K562 (cell line): ENCODE measurements around the gene CCNO. TPM values are rescaled to one million over a fixed set of nuclear protein-coding genes. Genes with fewer than 3 reads are reported as not detected.

Experiments used
- ATAC-seq: fragments of 200-7000 bp; cut with Tn5 transposase; 3 replicates; pipeline ENCODE4 v1.9.1; 2020; ENCODE audit warnings: moderate library complexity
- BruUV-seq: library from RNA; stranded (reverse); fragments of 400-500 nt; replicated peaks from 2 replicates; lab custom pipeline; 2021; lab: Mats Ljungman, UMichigan
- CTCF ChIA-PET: fragments of 300-600 bp; formaldehyde crosslinking; extraction: SDS; loops from one replicate; lab custom pipeline; 2021; ENCODE audit warnings: low intra/inter-chr PET ratio; lab: Yijun Ruan, JAX
- POLR2A ChIA-PET: fragments of 300-600, 350-650 bp; sonication (Branson Sonifier 250); formaldehyde crosslinking; extraction: SDS; loops from one replicate; lab custom pipeline; 2021; ENCODE audit warnings: antibody characterized with exemption, inconsistent platforms; lab: Yijun Ruan, JAX
- DNase-seq, 4 experiments: peaks; one replicate each; pipeline versions ENCODE4 v3.0.0 to v3.0.0-alpha.2; 2011 to 2018; ENCODE audit warnings: low spot score in 3 of 4, mixed read lengths in 3 of 4; ENCODE audit errors: extremely low read depth in 1 of 4
- FAIRE-seq: peaks from 2 replicates; lab custom pipeline; 2011; peaks lifted over from hg19 to GRCh38; lab: Jason Lieb, UNC
- H2AFZ ChIP-seq: 2 replicates; pipeline ENCODE4 v1.6.0; 2011; ENCODE audit warnings: low read depth, low read length, control low read depth, inconsistent platforms
- H3K27ac ChIP-seq: fragments of 200-600 bp; 3 replicates; pipeline ENCODE4 v1.8.0; 2011; ENCODE audit warnings: low read depth, mild to moderate bottlenecking, control low read depth, inconsistent platforms, low read length, moderate library complexity, mixed read lengths; ENCODE audit errors: extremely low read depth
- H3K27me3 ChIP-seq, 2 experiments: fragments of 300-600 bp in 1 of 2; 2 replicates in 1 of 2; 3 replicates in 1 of 2; pipeline versions ENCODE4 v1.6.0 to v1.8.0; 2011; ENCODE audit warnings: inconsistent platforms in 2 of 2, low read length in 2 of 2, mild to moderate bottlenecking in 1 of 2, mixed read lengths in 1 of 2, moderate library complexity in 1 of 2; ENCODE audit not compliant: control insufficient read depth in 2 of 2, insufficient read depth in 2 of 2
- H3K36me3 ChIP-seq: fragments of 300-600 bp; 3 replicates; pipeline ENCODE4 v1.8.0; 2011; ENCODE audit warnings: mild to moderate bottlenecking, low read length, inconsistent platforms; ENCODE audit not compliant: control insufficient read depth, insufficient read depth
- H3K4me1 ChIP-seq, 2 experiments: fragments of 200-600 bp in 1 of 2; replicated peaks in 1 of 2; 2 replicates in 1 of 2; 3 replicates in 1 of 2; pipeline versions ENCODE4 v1.5.1 to v1.8.0; 2011; ENCODE audit warnings: inconsistent platforms in 2 of 2, low read length in 2 of 2, mild to moderate bottlenecking in 1 of 2, mixed read lengths in 1 of 2, moderate library complexity in 1 of 2; ENCODE audit not compliant: control insufficient read depth in 2 of 2, insufficient read depth in 2 of 2
- H3K4me2 ChIP-seq: 2 replicates; pipeline ENCODE4 v1.6.1; 2011; ENCODE audit warnings: low read length, control low read depth, inconsistent platforms, mixed read lengths; ENCODE audit not compliant: insufficient read depth
- H3K4me3 ChIP-seq: fragments of 200-600 bp; sonication (generic), shearing (Covaris generic); 2 replicates; pipeline ENCODE4 v1.5.1; 2016; ENCODE audit warnings: control low read depth, inconsistent platforms
- H3K79me2 ChIP-seq: fragments of 200-600 bp; 3 replicates; pipeline ENCODE4 v1.8.0; 2011; ENCODE audit warnings: low read length, inconsistent platforms; ENCODE audit not compliant: control insufficient read depth, insufficient read depth
- H3K9ac ChIP-seq, 2 experiments: 2 replicates each; pipeline versions ENCODE4 v1.6.0 to v1.6.1; 2011; ENCODE audit warnings: low read depth in 2 of 2, low read length in 2 of 2, control low read depth in 1 of 2, inconsistent platforms in 1 of 2, mild to moderate bottlenecking in 1 of 2, mixed read lengths in 1 of 2; ENCODE audit not compliant: insufficient read depth in 1 of 2
- H3K9me1 ChIP-seq: one replicate; pipeline ENCODE4 v1.6.0; 2011; ENCODE audit warnings: inconsistent platforms, mild to moderate bottlenecking, low read length, moderate library complexity; ENCODE audit not compliant: control insufficient read depth, insufficient read depth
- H3K9me3 ChIP-seq: replicated peaks from 2 replicates; pipeline ENCODE4 v1.5.1; 2011; ENCODE audit warnings: low read depth, low read length, inconsistent platforms; ENCODE audit not compliant: control insufficient read depth, insufficient read depth
- H4K20me1 ChIP-seq: replicated peaks from 2 replicates; pipeline ENCODE4 v1.6.1; 2011; ENCODE audit warnings: low read length, inconsistent platforms, mixed read lengths; ENCODE audit not compliant: control insufficient read depth, insufficient read depth
- ATF2 ChIP-seq: sonication (generic); formaldehyde crosslinking; IDR thresholded peaks from 2 replicates; pipeline ENCODE4 v1.8.1; 2022; ENCODE audit warnings: missing genetic modification reagents
- CREM ChIP-seq: IDR thresholded peaks from 2 replicates; pipeline ENCODE4 v1.6.1; 2014; ENCODE audit warnings: antibody characterized with exemption, low read depth
- ETS2 ChIP-seq: IDR thresholded peaks from 2 replicates; pipeline ENCODE4 v1.6.1; 2016; ENCODE audit warnings: borderline replicate concordance, missing genetic modification characterization, mild to moderate bottlenecking, moderate library complexity, missing compliant biosample characterization; ENCODE audit not compliant: poor library complexity, severe bottlenecking
- JUNB ChIP-seq: fragments of 450-650 bp; formaldehyde crosslinking; conservative IDR thresholded peaks from 2 replicates; pipeline ENCODE4 v1.4.0; 2020; ENCODE audit warnings: mild to moderate bottlenecking
- KDM2B ChIP-seq: fragments of 250-450 bp; sonication (Bioruptor Pico); IDR thresholded peaks from 2 replicates; pipeline ENCODE4 v1.8.0; 2021; ENCODE audit warnings: mild to moderate bottlenecking, moderate library complexity
- PHF8 ChIP-seq: fragments of 200-600 bp; sonication (generic); IDR thresholded peaks from 2 replicates; pipeline ENCODE4 v1.6.1; 2012; ENCODE audit warnings: mixed run types, mild to moderate bottlenecking, inconsistent platforms, low read length, moderate library complexity, borderline replicate concordance
- SMARCA5 ChIP-seq: fragments of 450-650 bp; IDR thresholded peaks from 2 replicates; pipeline ENCODE4 v1.6.1; 2016
- SRF ChIP-seq, 2 experiments: fragments of 250-450, 450-650 bp in 1 of 2; sonication (Bioruptor Pico) in 1 of 2; sonication (generic) in 1 of 2; formaldehyde crosslinking; IDR thresholded peaks; 2 replicates each; pipeline versions ENCODE4 v1.5.0 to v1.5.1; 2020 to 2022; ENCODE audit warnings: mild to moderate bottlenecking in 1 of 2, missing genetic modification reagents in 1 of 2
- TBP ChIP-seq: optimal IDR thresholded peaks from 2 replicates; pipeline ENCODE3; 2011; ENCODE audit warnings: low read depth, low read length, improper control_type of control experiment
- ZNF133 ChIP-seq: fragments of 250-450 bp; sonication (Bioruptor Pico); IDR thresholded peaks from 2 replicates; pipeline ENCODE4 v1.4.0; 2020; ENCODE audit warnings: mild to moderate bottlenecking
- ZNF586 ChIP-seq: fragments of 450-650 bp; formaldehyde crosslinking; conservative IDR thresholded peaks from 2 replicates; pipeline ENCODE4 v1.4.0; 2020; ENCODE audit warnings: mild to moderate bottlenecking, moderate library complexity
- ZNF76 ChIP-seq: fragments of 250-450 bp; sonication (Bioruptor Pico); IDR thresholded peaks from 2 replicates; pipeline ENCODE4 v1.4.0; 2020; ENCODE audit warnings: mild to moderate bottlenecking, moderate library complexity, borderline replicate concordance
- WGBS: fragments of 100-300 bp; shearing (Covaris generic); methylation state at CpG from one replicate; pipeline ENCODE4 v1.1.6; 2016; ENCODE audit warnings: low coverage, mixed read lengths; ENCODE audit not compliant: insufficient coverage; ENCODE audit errors: missing lambda C conversion rate; 5-methylcytosine and 5-hydroxymethylcytosine counted together
- in situ Hi-C: fragments of 300-500 bp; cut with MboI; formaldehyde crosslinking; loops from 4 replicates; pipeline ENCODE4 v1.15.0; 2018; ENCODE audit warnings: inconsistent platforms, mixed read lengths
- intact Hi-C: fragments of 100-400 bp; cut with micrococcal nuclease; formaldehyde crosslinking; loops from 2 replicates; pipeline ENCODE4 v1.14.2; 2022
- polyA plus RNA-seq, 8 experiments: library from polyadenylated mRNA; depleted of rRNA in 4 of 8; stranded (reverse) in 5 of 8; unstranded in 3 of 8; fragments of >200 nt; fragmentation: Nextera tagmentation in 2 of 8; fragmentation: Illumina TruSeq in 1 of 8; extraction: Ambion mirVana in 2 of 8; extraction: Trizol in 1 of 8; gene quantifications; 2 replicates each; pipeline versions ENCODE4 v1.2.1 to v1.2.3, GENCODE V29; 2011 to 2014; ENCODE audit warnings: inconsistent platforms in 1 of 8, missing spikeins in 1 of 8
- total RNA-seq, 7 experiments: library from RNA; depleted of rRNA in 6 of 7; stranded (reverse); fragments of >200 nt in 6 of 7; fragmentation: Illumina TruSeq in 2 of 7; extraction: Trizol in 2 of 7; gene quantifications; 2 replicates each; pipeline versions ENCODE4 v1.2.1 to v1.2.3, GENCODE V29; 2011 to 2021; ENCODE audit warnings: low replicate concordance in 1 of 7
- TF ChIP-seq, protein P1 (sequence below): fragments of 200-800 bp; sonication (Bioruptor generic); IDR thresholded peaks from 2 replicates; pipeline ENCODE4 v1.6.1; 2016; ENCODE audit warnings: missing genetic modification characterization, missing compliant biosample characterization
- TF ChIP-seq, protein P2 (sequence below): fragments of 250-450 bp; sonication (Bioruptor Pico); IDR thresholded peaks from 2 replicates; pipeline ENCODE4 v1.8.0; 2022; ENCODE audit warnings: inconsistent platforms, mild to moderate bottlenecking, moderate library complexity, borderline replicate concordance

Gene CCNO
- total and polyA plus RNA-seq, 9 of the 15 experiments (the other 6 are each of a cell fraction or from before 2014, with no cell fraction given), result 0.08 to 3.1 (median 0.29) TPM

- Histone ChIP-seq H2AFZ (no peak overlapping the region), H3K27ac (no peak overlapping the region), H3K4me3 (no peak overlapping the region), H3K9ac (no peak overlapping the region), H3K9me3 (no peaks in the 10 kb centered on the region), H4K20me1 (no peaks in the 10 kb centered on the region), H3K4me1 (no peaks in the 10 kb centered on the region), H3K27me3 (no peaks in the 10 kb centered on the region), H3K79me2 (no peaks in the 10 kb centered on the region), H3K4me2 (no peak overlapping the region), H3K36me3 (peaks cover 83% of the 10 kb centered on the region), H3K9me1 (no peaks in the 10 kb centered on the region)
- intact Hi-C loops (no loop called here), in situ Hi-C loops (no loop called here)
- BruUV-seq, result no TSS peak
- no peak for DNase-seq
- 94% methylated on average over 4 of the region's 4 CpGs for WGBS
- ChIA-PET CTCF (no interaction called here), POLR2A (no interaction called here)
- FAIRE-seq, result no peak
- no peak for ATAC-seq
- TF ChIP-seq SMARCA5, result no peak
- no peak for TF ChIP-seq ATF2 (CRISPR knock-in tag)
- TF ChIP-seq, protein P1, sequence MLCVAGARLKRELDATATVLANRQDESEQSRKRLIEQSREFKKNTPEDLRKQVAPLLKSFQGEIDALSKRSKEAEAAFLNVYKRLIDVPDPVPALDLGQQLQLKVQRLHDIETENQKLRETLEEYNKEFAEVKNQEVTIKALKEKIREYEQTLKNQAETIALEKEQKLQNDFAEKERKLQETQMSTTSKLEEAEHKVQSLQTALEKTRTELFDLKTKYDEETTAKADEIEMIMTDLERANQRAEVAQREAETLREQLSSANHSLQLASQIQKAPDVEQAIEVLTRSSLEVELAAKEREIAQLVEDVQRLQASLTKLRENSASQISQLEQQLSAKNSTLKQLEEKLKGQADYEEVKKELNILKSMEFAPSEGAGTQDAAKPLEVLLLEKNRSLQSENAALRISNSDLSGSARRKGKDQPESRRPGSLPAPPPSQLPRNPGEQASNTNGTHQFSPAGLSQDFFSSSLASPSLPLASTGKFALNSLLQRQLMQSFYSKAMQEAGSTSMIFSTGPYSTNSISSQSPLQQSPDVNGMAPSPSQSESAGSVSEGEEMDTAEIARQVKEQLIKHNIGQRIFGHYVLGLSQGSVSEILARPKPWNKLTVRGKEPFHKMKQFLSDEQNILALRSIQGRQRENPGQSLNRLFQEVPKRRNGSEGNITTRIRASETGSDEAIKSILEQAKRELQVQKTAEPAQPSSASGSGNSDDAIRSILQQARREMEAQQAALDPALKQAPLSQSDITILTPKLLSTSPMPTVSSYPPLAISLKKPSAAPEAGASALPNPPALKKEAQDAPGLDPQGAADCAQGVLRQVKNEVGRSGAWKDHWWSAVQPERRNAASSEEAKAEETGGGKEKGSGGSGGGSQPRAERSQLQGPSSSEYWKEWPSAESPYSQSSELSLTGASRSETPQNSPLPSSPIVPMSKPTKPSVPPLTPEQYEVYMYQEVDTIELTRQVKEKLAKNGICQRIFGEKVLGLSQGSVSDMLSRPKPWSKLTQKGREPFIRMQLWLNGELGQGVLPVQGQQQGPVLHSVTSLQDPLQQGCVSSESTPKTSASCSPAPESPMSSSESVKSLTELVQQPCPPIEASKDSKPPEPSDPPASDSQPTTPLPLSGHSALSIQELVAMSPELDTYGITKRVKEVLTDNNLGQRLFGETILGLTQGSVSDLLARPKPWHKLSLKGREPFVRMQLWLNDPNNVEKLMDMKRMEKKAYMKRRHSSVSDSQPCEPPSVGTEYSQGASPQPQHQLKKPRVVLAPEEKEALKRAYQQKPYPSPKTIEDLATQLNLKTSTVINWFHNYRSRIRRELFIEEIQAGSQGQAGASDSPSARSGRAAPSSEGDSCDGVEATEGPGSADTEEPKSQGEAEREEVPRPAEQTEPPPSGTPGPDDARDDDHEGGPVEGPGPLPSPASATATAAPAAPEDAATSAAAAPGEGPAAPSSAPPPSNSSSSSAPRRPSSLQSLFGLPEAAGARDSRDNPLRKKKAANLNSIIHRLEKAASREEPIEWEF (CRISPR knock-in tag), result no peak
- TF ChIP-seq, protein P2, sequence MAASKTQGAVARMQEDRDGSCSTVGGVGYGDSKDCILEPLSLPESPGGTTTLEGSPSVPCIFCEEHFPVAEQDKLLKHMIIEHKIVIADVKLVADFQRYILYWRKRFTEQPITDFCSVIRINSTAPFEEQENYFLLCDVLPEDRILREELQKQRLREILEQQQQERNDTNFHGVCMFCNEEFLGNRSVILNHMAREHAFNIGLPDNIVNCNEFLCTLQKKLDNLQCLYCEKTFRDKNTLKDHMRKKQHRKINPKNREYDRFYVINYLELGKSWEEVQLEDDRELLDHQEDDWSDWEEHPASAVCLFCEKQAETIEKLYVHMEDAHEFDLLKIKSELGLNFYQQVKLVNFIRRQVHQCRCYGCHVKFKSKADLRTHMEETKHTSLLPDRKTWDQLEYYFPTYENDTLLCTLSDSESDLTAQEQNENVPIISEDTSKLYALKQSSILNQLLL (CRISPR knock-in tag), result no peak
- no peak for TF ChIP-seq TBP
- no peak for TF ChIP-seq CREM
- no peak for TF ChIP-seq ZNF586
- TF ChIP-seq ZNF76, result no peak
- no peak for TF ChIP-seq JUNB
- TF ChIP-seq ZNF133 (CRISPR knock-in tag), result no peak
- no peak for TF ChIP-seq SRF (CRISPR knock-in tag; IDR thresholded peaks at IDR 0.05)
- TF ChIP-seq KDM2B (CRISPR knock-in tag), result no peak
- no peak for TF ChIP-seq PHF8
- TF ChIP-seq ETS2 (tag), result no peak
These were observed 45.4 kb upstream of the CCNO start for GRCh38 chr5:55278778-55279177.
